Activated CD8-positive, alpha-beta memory T cell treated with anti-CD3 and anti-CD28 coated beads, Interleukin-2, amount 50 U/mL, for 24 hours (primary cell): ENCODE data around the gene C1orf116.

Experiments
- DNase-seq: peaks from one replicate; pipeline ENCODE4 v3.0.0-alpha.2; 2020; ENCODE audit errors: extremely low read depth

C1orf116 gene

DNA sequence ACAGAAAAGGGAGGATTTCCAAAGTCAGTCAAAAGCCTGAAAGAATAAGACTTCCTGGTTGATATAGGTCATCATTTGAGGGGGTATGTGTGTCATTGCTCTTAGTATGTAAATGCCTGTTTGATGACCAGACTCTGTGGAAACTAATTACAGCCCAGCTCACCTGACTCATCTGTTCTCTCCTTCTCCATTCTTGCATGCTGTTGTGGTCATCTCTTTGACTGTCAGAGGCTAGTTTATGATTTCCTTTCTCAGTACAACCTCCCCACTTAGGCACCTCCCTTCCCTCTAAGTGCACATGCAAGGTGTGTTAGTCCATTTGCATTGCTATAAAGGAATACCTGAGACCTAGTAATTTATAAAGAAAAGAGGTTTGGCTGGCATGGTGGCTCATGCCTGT, 2.4 kb upstream of the C1orf116 start:
- DNase-seq = no peak

DNA sequence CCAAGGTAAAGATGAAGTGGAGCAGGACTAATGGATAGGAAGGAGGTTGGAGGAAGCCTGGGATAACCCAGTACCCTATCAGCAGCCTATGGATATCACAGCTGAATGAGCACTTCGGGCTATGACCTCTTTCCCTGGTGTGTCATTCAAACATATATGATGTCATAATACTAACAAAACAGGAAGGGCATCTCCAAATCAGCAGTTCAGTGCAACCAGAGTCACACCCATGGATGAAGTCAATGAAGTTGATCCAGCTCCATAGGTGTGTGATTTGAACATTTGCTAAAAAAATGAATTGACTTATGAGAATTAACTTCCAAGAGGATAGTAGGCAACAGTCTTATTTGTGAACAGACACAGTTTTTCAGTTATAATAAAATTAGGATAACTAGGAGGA, 1.7 kb upstream of the C1orf116 start:
- no peak for DNase-seq

DNA sequence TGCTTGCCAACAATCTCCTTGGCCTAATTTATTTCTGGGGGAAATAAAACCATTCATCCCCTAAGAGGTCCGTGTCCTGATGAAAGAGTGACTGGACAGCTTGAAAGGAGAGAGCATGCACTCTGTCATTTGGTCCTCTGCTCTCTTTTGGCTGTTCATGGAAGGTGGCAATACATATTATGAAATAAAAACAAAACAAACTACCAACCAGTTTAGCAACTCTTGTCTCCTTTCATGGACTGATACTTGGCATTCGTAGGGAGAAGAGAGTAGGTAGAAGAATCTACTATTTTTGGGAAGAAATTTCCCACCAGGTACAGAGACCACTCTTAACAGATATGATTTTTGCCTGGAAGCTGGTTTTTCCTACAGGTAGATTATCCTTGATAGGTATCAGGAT, 746 bp upstream of the C1orf116 start:
- DNase-seq = no peak

DNA sequence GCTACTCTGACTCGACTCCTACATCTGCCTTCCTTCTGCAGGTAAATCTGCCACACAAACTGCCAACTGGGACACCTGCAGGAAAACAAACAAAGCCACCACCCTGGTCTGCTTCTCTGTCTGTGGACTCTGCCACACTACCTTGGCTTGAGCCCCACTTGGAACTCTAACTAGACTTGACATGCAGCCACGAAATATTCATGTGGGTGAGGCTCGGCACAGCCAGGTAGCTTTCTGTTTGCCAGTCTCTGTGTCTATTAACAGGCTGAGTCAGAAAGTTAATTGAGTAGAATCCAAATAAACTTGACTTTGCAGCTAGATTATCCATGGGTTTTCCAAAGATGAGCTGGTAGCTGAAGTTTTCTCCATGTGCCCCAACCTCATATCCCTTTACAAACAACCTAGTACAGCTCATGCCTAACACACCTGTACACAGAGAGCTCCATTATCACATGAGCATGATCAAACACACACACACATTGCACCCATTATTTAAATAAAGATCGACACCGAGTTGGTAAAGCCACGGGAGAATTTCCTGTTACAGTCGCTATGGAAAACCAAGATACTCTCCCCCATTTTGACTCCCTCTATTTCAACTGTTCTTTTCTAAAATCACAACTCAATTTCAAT, 808 bp downstream of the C1orf116 start:
- DNase-seq = no peak

DNA sequence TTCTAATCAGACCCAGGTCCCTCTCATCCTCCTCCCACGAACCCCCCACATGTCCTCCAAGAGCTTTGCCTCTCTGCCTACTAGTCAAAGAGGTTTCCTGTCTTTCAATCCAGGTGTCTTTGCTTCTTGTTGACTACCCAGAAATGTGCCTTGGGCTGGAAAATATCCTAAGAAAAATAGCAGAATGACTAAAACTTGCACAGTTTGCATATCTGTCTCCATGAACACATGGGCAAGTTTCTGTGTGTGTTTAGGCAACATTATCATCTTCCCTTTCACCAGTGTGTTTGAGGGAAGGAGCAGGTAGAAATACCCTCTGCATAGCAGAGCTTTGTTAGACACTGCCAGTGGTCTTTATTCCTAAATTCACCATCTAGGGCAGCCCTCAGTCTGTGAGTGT, 1.5 kb downstream of the C1orf116 start:
- DNase-seq = no peak

DNA sequence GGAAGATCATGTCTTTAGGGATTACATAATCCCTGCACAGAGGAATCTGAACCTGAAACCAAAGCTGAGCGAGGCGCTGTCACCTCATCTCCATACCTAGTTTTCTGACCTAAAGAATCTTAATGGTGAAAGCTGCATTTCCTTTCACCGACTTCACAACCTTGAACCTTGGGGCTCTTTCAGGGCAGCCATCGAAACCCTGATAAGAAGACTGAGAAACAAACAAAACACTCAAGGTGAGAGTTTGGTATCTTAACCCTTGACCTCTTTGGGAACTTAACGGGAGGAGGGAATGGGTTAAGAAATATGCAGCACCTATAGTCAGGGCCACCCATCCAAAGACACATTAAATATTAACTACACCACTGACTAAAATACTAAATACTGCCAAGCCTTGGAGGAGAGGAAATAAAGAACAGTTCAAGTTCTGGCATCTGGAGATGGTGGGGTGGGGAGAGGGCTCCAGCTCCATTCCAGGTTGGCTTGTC, 2.0 kb downstream of the C1orf116 start:
- no peak for DNase-seq

DNA sequence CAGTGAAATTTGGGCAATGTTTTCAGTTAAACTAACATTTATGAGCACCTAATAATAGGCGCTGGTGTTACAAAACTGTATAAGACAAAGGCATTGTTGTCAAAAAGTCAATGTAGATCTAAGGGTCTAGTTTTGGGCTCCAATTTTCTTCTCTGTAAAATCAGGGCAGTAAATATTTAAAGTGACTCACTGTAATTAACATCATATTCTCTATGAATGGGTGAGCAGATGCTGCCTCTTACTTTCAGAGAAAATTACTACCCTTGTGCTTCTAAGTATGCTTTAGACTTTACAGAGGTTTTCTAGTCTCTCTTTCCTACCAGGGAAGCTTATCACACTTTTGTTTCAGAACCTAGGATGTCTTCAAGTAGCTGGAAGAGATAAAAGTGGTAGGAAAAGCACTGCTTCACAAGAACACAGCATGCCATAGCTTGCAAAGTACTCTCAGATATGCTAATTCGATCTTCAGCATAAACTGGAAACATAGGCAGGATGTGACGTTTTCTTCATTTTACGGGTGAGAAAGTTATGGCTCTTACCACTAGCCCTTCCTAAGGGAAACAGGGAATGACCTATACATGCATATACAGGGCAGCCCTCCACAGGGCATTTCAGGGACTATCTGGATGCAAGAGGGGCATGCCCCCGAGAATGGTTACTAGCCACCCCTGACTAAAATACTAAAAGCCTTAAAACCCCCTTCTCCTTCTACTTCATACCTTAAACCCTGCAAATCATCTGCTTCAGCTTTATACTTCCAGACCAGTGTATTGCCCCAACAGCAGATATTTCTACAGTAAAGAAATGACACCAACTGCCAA, 2.6 kb downstream of the C1orf116 start:
- no peak for DNase-seq

DNA sequence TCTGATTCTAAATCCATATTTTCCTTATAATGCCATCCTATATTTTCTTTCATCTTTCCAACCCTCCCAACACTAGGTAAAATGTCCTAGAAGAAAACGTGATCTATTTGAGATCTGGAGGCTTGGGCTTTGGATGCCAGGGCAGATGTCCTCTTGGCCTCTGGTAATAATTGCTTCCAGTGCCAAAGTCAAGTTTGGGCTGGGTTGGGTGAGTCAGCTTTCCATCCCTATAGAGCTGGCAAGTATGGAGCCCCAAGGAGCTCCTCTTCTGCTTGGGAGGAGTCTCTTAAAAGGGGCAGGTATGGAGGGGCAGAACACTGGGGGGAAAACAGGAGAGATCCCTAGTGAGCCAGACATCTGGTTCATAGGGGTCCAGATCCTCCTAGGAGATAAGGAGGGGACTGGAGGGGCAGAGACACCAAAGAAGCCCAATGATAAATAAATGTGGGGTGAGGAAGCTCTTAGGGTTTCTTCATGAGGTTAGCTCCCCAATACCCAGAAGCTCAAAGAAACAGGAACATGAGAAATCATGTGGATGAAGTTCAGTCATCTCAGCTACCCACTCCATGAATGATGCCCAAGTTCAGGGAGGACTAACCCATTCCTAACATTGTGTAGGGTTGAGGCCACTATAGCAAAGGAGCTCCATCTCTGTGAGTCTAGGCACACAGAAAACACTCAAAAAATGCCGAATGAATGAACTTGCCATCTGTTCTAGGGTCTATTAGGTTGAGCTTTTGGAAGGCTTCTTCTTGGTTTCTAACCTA, 3.5 kb downstream of the C1orf116 start:
- DNase-seq = no peak

DNA sequence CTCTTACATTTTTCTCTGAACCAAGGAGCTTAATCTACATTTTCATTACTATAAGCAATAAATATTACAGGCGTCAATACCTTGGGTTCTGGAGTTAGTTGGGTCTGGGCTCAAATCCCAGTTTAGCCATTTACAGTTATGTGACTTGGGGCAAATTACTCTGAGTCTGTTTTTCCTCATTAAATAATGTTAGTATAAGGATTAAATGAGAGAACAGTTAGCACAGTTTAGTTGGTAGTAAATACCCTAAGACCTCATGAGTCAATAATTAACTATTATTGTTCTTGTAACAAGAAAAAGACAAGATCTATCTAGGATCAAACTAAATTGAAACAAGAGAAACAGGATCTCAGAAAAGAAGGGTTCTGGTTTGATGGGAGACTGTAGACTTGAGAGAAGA, 4.6 kb downstream of the C1orf116 start:
- no peak for DNase-seq

DNA sequence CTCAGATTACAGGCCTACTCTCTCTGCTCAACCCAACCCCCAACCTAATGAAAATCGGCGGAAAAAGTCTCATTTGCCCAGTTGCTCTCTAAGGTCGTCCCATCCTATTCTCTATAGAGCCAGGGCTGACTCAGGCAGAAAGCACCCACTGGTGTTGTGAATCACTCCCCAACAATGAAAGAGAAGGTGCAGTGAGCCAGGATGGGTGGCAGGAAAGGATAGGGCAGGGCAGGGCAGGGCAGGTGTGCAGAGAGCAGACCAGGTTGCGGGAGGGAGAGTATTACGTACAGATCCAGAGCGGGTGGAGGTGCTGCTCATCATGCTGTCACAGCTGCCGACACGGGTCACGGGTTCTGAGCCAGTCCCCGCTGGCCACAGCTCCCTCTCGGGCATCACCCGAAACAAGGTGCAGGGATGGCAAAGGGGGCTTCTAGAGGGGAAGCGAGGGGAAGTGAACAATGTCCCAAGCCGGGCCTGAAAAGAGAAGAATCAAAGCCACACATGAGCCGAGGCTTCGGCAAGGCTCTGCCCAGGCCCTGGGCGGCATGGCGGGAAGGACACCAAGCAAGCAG, 5.3 kb downstream of the C1orf116 start:
- DNase-seq = no peak

DNA sequence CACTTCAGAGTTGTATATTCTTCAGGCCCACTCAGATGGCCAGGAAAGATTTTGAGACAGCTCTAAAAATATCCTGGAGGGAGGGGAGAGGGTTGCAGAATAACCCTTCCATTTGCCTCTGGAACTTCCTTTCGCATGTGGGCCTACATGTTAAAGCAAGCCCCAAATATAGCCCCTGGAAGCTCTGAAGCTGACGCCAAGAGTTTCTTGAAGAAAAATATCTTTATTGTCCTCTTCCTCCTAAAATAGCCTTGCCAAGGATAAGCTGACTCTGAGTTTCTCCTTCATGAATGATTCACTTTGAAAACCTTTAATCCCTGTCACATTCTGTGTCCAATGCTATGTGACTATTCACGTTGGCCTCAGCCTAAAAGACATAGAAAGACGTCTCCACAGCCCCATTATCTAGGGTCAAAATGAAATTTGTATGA, 6.4 kb downstream of the C1orf116 start:
- no peak for DNase-seq

DNA sequence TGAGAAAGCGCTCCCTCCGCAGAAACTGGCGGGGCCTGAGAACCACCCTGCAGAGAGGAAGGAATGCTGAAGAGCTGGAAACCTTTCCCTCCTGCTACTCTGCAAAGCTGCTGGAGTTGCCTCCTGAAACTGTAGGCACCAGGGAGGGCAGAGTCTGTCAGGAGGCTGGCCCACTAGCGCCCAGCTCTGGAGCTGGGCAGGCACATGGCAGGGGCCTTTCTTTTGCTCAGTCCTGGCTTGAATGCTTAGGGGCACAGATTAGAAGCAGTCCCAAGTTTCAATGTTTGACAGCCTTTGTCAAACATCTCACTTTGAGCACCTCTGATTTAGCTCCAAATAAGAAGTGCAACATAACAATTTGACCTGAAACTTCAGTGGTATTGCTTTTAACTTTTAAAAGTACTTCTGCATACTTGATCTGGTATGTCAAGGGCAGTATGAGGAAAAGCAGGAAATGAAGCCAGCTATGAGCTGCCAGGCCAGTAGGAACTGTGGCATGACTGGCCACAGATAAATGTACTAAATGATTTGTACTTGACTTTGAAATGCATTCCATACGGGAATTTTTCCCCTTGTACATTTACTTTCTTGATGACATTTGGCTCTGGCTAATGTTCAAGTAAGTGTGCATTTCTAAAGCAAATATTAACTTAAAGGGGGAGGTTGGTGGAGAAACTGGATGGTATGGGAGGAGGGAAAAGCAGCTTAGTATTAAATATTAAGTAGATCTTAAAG, 7.2 kb downstream of the C1orf116 start:
- DNase-seq = no peak

DNA sequence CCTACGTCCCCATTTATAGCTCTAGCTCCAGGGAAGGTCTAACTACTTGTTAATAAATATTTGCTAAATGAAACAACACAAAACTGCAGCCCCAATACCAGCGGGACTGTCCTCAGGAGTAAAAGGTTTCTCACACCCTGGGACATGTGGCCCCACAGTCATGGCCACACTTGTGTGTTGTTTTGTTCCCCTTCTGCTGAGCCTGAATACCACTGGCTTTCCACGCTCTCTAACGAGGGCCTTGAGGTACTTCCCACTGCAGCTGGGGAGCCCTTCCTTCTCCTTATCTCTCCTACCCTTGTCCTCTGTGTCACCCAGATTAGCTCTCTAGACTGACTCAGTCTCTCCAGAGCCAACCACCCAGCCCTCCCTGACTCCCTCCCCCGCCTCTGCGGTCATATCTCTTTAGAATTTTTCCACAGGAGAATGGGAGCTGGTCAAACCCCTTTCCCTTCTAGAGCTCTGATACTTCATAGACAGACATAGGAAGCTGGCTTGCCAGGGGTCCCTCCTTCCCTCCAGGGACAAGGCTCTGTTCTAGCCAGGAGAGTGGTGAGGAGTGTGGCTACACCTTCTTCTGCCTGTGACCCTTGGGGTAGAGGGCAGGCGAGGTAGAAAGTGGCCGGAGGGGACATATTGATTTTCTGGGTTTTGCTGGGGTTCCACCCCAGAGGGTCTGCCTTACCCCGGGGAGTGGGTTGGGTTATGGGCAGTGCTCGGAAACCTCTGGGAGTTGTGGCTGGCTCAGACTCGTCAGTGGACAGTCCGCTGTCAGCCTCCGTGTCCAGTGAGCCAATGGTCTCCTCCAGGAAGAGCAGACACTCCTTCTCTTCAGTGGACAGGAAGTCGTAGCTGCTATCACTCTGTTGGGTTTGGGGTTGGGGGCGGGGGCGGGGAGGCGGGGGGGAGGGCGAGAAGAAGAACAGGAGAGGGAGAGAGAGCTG, 8.1 kb downstream of the C1orf116 start:
- no peak for DNase-seq

DNA sequence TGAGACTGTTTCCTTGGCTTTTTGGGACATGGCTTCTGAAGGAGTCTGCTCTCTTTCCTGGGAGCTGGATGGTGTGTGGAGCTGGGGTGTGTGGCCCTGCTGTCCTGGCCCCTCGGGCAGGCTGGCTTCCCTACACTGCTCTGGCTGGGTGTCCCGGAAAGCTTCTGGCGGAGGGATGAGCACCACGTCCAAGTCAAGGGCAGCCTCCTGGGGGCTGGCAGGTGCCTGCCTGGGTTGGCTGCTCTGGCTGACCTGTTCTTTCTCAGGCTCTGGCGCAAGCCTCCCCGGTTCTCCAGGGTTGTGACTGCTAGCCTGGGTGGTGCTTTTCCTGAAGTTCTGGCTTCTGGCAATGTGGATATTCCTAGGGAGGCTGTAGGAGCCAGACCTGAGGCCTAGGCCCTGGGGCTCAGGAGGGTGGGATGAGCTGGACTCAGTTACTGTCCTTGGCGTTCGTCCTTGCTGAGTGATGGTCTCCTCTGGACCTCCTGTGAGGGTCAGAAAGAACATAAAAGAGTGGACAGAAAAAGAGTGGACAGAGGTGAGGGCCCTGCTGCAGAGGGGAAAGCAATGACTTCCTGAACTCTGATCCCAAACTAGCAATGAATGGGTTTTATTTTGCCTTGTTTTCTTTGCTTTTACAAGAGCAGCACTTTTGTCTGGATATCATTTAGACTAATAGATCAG, 9.4 kb downstream of the C1orf116 start:
- DNase-seq = no peak

DNA sequence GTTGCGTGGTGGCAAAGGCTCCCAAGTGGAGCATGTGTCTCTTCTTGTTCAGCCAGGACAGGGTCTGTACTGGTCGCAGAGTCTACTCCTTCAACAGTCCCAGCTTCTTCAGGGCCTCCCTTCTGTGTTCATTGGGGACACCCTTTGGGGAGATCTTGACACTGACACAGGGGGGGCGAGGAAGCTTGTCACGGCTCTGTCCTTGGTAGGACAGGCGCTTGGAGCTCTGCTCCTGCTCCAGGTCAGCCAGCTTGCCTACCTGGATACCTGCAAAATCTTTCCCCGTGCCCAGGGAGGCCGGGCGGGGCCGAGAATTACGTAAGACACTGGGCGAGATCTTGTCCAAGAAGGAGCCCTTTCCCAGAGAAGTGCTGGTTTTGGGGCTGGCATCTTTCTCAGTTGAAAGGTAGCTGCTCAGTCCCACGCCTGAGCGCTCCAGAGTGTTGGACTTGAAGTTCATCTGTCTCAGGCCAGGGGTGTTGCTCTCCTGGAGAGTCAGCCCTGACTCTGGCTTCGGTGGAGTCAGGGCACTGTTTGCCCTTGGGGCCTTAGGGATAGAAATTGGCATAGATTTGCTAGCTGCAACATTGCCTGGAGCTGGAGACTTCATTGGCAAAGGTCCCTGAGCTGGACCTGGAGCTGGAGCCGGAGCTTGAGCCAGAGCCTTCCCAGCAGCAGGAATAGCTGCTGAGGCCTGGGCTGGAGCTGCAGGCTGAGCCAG, 10.5 kb downstream of the C1orf116 start:
- DNase-seq = no peak

DNA sequence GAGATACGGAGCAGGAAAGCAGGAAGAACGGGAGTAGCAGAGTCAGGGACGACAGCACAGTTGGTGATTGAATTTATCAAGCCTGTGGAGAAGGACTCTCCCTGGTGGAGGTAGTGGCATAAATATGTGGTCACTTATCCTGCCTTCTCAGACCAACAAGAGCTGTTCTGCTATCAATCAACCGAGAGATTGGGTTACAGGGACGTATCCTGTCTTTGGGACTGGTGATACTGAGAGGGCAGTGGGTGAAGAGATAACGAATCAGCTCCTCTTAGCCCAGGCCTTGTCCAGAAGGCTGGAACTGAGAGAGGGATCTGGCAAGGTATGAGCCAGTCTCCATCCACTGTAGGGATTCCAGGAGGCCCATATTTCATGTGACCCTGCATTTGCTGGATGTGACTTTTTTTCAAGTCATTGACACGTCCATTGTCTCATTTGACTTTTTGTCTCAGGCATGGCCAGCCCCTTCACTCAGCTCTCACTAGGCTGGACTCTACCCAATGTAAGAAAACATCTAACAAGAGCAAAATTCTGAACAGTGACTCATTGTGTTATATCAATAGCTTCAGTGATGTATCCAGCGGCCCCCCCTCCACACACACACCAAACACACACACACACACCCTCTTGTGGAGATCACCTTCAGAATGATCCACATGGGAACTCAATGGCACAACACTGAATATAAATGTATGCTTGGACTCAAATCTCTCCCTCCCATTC, 11.3 kb downstream of the C1orf116 start:
- no peak for DNase-seq

DNA sequence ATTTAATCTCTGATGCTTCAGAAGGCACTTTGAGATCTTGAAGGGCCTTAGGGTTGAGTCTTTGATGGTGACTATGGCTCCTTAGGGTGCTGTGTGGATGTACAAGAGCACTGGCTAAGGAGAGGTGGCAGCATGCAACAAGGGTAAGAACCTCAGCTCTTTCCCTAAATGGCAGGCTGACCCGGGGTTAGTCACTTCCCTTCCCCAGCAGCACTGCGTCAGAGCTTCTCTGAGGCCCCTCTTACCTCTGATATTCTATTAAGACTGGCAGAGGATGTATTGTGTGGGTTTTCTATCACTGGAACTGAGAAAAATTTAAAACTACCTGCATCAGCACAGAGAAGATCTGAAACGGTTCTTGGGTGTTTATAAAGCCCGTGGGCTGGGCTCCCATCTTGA, 11.8 kb downstream of the C1orf116 start:
- no peak for DNase-seq

DNA sequence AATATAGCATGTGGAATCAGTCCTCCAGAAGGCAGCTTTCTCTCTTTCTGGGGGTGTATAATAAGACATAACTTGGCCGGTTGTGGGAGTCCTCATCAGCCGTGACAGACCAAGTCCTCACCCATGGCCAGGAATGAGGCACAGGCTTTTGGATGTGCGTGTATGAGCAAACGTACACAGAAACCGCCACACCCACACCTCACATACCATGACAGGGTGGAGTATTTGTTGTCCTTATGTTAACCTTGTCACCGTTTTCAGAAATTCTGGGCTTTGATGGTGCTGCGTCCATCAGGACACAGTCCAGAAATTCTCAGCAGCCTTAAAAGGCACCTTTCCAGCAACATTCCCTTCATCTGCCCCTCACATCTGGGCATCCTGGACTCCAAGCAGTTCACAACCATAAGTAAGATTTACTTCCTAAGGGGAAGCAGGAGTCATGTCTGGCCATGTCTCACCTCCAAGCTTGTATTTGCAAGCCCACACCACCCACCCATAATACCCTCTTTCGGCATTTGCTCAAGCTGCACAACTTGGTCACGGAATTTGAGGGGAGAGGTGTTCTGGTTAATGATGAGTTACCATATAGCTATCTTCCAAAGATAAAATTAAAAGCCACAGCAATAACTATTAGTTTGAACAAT, 12.4 kb downstream of the C1orf116 start:
- DNase-seq = no peak
